ENCODE data around the gene NAP1L4.

DNA sequence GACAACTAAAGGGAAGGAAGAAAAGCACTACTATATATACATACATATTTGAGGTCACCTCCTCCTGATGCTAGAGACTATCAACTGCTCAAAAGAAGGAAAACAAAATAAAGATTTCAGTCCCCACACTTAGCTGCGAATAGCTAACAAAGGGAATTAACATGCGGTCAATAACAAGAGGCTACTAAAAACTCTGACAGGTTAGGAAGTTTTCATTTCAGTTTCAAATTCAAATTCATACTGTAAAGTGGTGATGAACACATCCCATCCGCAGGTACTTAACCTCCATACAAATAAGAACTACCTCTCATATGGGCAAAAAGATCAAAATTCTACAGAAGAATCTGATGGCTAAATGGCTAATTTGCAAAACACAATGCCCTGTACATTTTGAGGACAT lies 2.6 kb downstream of the NAP1L4 start:
- TF ChIP-seq, protein P1, sequence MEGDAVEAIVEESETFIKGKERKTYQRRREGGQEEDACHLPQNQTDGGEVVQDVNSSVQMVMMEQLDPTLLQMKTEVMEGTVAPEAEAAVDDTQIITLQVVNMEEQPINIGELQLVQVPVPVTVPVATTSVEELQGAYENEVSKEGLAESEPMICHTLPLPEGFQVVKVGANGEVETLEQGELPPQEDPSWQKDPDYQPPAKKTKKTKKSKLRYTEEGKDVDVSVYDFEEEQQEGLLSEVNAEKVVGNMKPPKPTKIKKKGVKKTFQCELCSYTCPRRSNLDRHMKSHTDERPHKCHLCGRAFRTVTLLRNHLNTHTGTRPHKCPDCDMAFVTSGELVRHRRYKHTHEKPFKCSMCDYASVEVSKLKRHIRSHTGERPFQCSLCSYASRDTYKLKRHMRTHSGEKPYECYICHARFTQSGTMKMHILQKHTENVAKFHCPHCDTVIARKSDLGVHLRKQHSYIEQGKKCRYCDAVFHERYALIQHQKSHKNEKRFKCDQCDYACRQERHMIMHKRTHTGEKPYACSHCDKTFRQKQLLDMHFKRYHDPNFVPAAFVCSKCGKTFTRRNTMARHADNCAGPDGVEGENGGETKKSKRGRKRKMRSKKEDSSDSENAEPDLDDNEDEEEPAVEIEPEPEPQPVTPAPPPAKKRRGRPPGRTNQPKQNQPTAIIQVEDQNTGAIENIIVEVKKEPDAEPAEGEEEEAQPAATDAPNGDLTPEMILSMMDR (IDR thresholded peaks at IDR 0.05) = no peak
- no peak for TF ChIP-seq POLR2A (IDR thresholded peaks at IDR 0.05)
